H1 (cell line): ENCODE data around the gene RNF208. TPM values are rescaled to one million over a fixed set of nuclear protein-coding genes. Genes with fewer than 3 reads are reported as not detected.

Experiments
- ASH2L ChIP-seq: fragments of 200-600, 300-600 bp; sonication (generic); IDR thresholded peaks from one replicate; pipeline ENCODE4 v1.7.1; 2017; ENCODE audit warnings: low read length
- ATF2 ChIP-seq: IDR thresholded peaks from 2 replicates; pipeline ENCODE4 v1.6.1; 2012; ENCODE audit warnings: low read length, inconsistent platforms
- ATF3 ChIP-seq: IDR thresholded peaks from 2 replicates; pipeline ENCODE4 v1.6.1; 2011; ENCODE audit warnings: low read depth, mild to moderate bottlenecking, low read length; ENCODE audit not compliant: insufficient read depth
- BACH1 ChIP-seq: IDR thresholded peaks from 2 replicates; pipeline ENCODE4 v1.6.1; 2012; ENCODE audit warnings: low read length, improper control_type of control experiment
- EZH2 ChIP-seq: fragments of 200-600 bp; sonication (generic); IDR thresholded peaks from 2 replicates; pipeline ENCODE4 v1.7.1; 2012; ENCODE audit warnings: low read depth, mild to moderate bottlenecking, moderate library complexity, low read length, inconsistent platforms; ENCODE audit not compliant: severe bottlenecking
- GTF2F1 ChIP-seq: IDR thresholded peaks from 2 replicates; pipeline ENCODE4 v1.6.1; 2012; ENCODE audit warnings: low read depth, low read length, improper control_type of control experiment, borderline replicate concordance
- HDAC6 ChIP-seq: IDR thresholded peaks from one replicate; pipeline ENCODE4 v1.7.1; 2012; ENCODE audit warnings: low read depth, mild to moderate bottlenecking, inconsistent platforms, low read length, moderate library complexity
- MAX ChIP-seq: IDR thresholded peaks from 2 replicates; pipeline ENCODE4 v1.6.1; 2012; ENCODE audit warnings: inconsistent platforms
- PHF8 ChIP-seq: fragments of 200-600 bp; sonication (generic); conservative IDR thresholded peaks from 2 replicates; pipeline ENCODE4 v1.7.1; 2012; ENCODE audit warnings: low read depth, mild to moderate bottlenecking, inconsistent platforms, low read length, moderate library complexity
- POLR2AphosphoS5 ChIP-seq: IDR thresholded peaks from 2 replicates; pipeline ENCODE4 v1.6.1; 2011; ENCODE audit warnings: low read depth, low read length
- SAP30 ChIP-seq: fragments of 300-600 bp; sonication (generic); IDR thresholded peaks from 2 replicates; pipeline ENCODE4 v1.7.1; 2012; ENCODE audit warnings: low read length, moderate library complexity, mild to moderate bottlenecking, inconsistent platforms; ENCODE audit not compliant: insufficient read depth, insufficient replicate concordance
- SUZ12 ChIP-seq: fragments of 200-600 bp; sonication (generic); IDR thresholded peaks from 2 replicates; pipeline ENCODE4 v1.6.1; 2012; ENCODE audit warnings: mild to moderate bottlenecking, inconsistent platforms, low read length, moderate library complexity, mixed read lengths
- TAF7 ChIP-seq: optimal IDR thresholded peaks from 2 replicates; pipeline ENCODE3; 2011; ENCODE audit warnings: low read depth, mild to moderate bottlenecking, inconsistent platforms, low read length, moderate library complexity, borderline replicate concordance
- YY1 ChIP-seq: IDR thresholded peaks from 2 replicates; pipeline ENCODE4 v1.6.1; 2011; ENCODE audit warnings: low read depth, mild to moderate bottlenecking, low read length
- polyA plus RNA-seq, 7 experiments: library from polyadenylated mRNA; depleted of rRNA in 3 of 7; stranded (reverse) in 5 of 7; unstranded in 2 of 7; fragments of >200 nt in 5 of 7; fragments of 200-250 nt in 2 of 7; gene quantifications; 1 replicate in 5 of 7; 2 replicates in 1 of 7; 4 replicates in 1 of 7; pipeline versions ENCODE4 v1.2.1 to v1.2.3, GENCODE V29; 2011 to 2013; ENCODE audit warnings: missing spikeins in 2 of 7, mixed read lengths in 2 of 7
- total RNA-seq: library from RNA; stranded (reverse); fragmentation: NEBNext Ultra II Directional; extraction: Animal tissue kit (Norgen Biotek cat#: 25700); gene quantifications from 2 replicates; pipeline ENCODE4 v1.2.1, GENCODE V29; 2021

RNF208 gene
- total and polyA plus RNA-seq, 2 of the 8 experiments (the other 6 are each of a cell fraction or from before 2014, with no cell fraction given): 2.7 to 7.7 TPM

GRCh38 chr9:137188490-137189296 lies 33.3 kb downstream of the RNF208 start, which contains the start of the genes ANAPC2 and SSNA1 (continued):
- TF ChIP-seq ATF2 (no peak), SAP30 (peak; percentile 31), ATF3 (peak; percentile 100), POLR2AphosphoS5 (peak; percentile 94), PHF8 (peak; percentile 88), MAX (peak; percentile 94), YY1 (peak; percentile 91), SUZ12 (no peak; the same call in 1 of the 2 replicates), BACH1 (no peak), GTF2F1 (no peak), EZH2 (no peak), TAF7 (peak; percentile 93), HDAC6 (no peak), ASH2L (peak; percentile 90)
